GM19468 (cell line): Measurements from ENCODE around the gene TEKT3.

Experiments used
- ATAC-seq: cut with Tn5 transposase; IDR thresholded peaks from one replicate; pipeline ENCODE4 v1.9.1; 2021; ENCODE audit warnings: mild to moderate bottlenecking, moderate library complexity, moderate number of reproducible peaks; ENCODE audit not compliant: unreplicated experiment; ENCODE audit errors: extremely low read depth

TEKT3 gene

GRCh38 chr17:15301845-15302244, 39.6 kb downstream of the TEKT3 start:
- no peak for ATAC-seq

- no peak for ATAC-seq
Observed at GRCh38 chr17:15298176-15298575, 43.2 kb downstream of the TEKT3 start.

- no peak for ATAC-seq
Observed at GRCh38 chr17:15293558-15293957, 47.8 kb downstream of the TEKT3 start.

- ATAC-seq, result no peak
Observed at GRCh38 chr17:15291674-15292361, 49.6 kb downstream of the TEKT3 start.

GRCh38 chr17:15290605-15291004, 50.8 kb downstream of the TEKT3 start:
- ATAC-seq, result no peak

- no peak for ATAC-seq
Observed at GRCh38 chr17:15289285-15290183, 51.9 kb downstream of the TEKT3 start.

GRCh38 chr17:15288859-15289258, 52.5 kb downstream of the TEKT3 start:
- ATAC-seq, result no peak

- no peak for ATAC-seq
Observed at GRCh38 chr17:15287538-15288267, 53.7 kb downstream of the TEKT3 start.

GRCh38 chr17:15285466-15285865, 55.9 kb downstream of the TEKT3 start:
- no peak for ATAC-seq

GRCh38 chr17:15284537-15284936, 56.9 kb downstream of the TEKT3 start:
- no peak for ATAC-seq

- no peak for ATAC-seq
Observed at GRCh38 chr17:15284107-15284506, 57.3 kb downstream of the TEKT3 start.

- no peak for ATAC-seq
Observed at GRCh38 chr17:15281909-15282308, 59.5 kb downstream of the TEKT3 start.

- ATAC-seq, result no peak
Observed at GRCh38 chr17:15278924-15279477, 62.4 kb downstream of the TEKT3 start.

GRCh38 chr17:15278380-15278779, 63.0 kb downstream of the TEKT3 start:
- ATAC-seq, result no peak

- ATAC-seq, result no peak
Observed at GRCh38 chr17:15274017-15274416, 67.4 kb downstream of the TEKT3 start.

GRCh38 chr17:15273141-15273793, 68.1 kb downstream of the TEKT3 start:
- ATAC-seq, result no peak

GRCh38 chr17:15271741-15272140, 69.7 kb downstream of the TEKT3 start:
- ATAC-seq, result no peak

GRCh38 chr17:15270628-15271381, 70.6 kb downstream of the TEKT3 start:
- no peak for ATAC-seq

- ATAC-seq, result no peak
Observed at GRCh38 chr17:15269780-15270089, 71.7 kb downstream of the TEKT3 start.
